HG03175 (cell line): ENCODE data around the gene SYNM.

Experiments
- ATAC-seq: cut with Tn5 transposase; IDR thresholded peaks from one replicate; pipeline ENCODE4 v1.9.1; 2021; ENCODE audit warnings: mild to moderate bottlenecking, moderate library complexity; ENCODE audit not compliant: unreplicated experiment

Gene SYNM

GRCh38 chr15:99121691-99122410 is 17.0 kb downstream of the SYNM start:
- ATAC-seq = no peak

- no peak for ATAC-seq
Measured at GRCh38 chr15:99122831-99123712, 18.2 kb downstream of the SYNM start.

- ATAC-seq = no peak
Measured at GRCh38 chr15:99123713-99124451, 19.0 kb downstream of the SYNM start.

DNA sequence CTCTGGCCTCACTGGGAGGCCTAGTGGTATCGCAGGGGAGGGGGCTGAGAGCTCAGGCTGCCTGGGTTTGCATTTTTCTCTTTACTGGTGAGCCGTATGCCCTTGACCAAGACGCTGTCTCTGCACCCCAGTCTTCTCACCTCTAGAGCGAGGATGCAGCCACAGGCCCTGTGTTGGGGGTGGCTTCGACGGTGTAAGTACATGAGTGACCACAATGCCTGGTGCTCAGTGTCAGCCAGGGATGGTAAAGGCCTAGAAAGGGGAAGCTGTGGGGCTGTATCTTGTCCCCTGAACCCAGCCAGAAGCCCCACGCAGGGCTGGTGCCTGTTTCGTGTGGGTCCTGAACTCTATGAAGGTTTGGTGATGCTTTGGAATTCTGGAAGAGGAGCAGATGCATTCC is 19.8 kb downstream of the SYNM start:
- ATAC-seq = no peak

DNA sequence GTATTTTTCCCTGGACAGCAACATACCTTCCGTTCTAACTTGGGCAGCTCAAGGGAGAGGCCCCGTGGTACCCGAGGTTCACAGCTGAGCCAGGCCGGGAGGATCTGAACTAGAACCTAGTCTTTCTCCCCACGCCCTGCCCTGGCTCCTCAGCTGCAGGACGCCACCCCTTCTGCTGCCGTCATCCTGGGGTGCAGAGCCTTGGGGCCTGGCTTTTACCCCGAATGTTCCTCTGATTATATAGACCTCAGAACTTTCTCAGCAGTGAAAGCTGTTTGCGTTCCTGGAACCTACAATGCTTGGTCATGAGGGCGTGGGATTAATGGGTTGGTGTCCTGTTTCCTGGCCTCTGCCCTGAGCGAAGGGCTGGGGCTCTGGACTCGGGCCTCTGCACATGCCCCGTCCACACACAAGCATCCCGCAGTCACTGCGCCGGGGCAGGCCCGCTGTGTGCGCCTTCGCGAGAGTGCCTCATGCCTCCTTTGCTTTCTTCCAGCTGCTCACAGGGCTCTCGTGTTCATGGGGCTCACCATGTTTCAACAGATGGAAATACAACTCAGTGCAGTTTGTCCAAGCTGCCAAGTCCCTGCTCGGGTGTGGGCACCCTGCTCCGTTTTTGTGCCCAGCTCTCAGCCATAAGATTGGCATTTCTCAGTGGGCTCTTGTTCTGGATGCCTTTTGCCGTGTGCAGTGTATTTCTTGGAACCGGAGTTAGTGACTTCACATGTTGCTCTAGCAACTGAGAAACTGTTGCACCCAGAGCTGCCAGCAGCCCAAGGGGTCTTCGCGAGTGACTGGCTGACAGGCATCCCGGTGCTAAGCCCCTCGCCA is 20.4 kb downstream of the SYNM start:
- ATAC-seq = no peak

GRCh38 chr15:99126131-99126588 is 21.3 kb downstream of the SYNM start:
- ATAC-seq = no peak

DNA sequence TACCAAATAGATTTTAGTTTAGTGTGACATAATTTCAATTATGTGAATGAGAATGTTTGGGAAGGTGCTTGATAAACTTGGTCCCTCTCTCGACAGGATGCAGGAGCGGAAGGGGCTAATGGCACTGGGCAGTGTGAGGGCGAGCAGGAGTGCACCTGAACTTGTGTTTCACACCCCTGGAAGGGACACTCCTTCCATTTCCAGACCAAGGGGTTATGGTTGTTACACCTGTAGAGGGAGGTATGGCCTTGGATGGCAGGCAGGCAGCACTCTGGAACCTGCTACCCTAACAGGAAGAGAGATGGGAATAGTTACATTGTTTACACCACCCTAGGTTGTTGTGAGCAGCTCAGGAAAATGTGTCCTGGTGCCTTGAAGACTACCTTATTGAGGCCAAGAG is 22.1 kb downstream of the SYNM start:
- no peak for ATAC-seq

DNA sequence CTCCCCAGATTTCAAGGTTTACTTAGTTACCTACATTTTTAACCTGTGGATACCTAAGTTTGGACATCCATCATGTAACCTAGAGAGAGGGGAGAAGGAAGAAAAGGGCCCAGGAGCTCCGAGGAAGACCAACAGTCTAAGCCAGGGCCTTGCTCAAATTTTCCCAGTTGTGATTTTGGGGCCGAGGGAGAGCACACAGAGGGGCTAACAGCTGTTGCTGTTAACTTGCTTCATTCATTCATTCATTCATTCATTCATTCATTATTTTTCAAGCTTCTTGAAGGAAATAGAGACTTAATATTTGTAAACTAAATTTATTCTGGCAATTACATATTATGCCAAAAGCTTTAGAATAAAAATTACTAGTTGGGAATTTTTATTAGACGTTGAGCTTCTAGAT is 22.9 kb downstream of the SYNM start:
- ATAC-seq = no peak

DNA sequence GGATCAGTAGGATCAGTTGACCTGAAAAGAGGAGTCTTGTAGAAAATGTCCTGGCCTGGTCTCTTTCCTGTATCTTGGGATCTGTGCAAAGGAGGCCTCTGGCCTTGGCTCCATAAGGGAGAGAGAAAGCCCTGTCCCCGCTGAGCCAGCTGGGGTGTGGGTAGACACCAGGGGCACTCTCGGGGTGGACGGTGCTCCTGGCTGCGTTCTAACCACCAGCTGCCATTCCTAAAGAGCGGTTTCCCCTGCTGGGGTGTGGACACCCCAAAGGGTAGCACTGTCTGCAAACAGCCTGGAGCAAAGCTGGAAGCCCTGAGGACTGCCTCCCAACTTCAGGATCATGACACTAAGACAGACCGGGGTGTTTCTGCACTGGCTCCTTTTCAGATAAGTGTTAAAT is 23.5 kb downstream of the SYNM start:
- ATAC-seq = no peak

- no peak for ATAC-seq
Measured at GRCh38 chr15:99129644-99130043, 24.8 kb downstream of the SYNM start.

- ATAC-seq = no peak
Measured at GRCh38 chr15:99130314-99130713, 25.4 kb downstream of the SYNM start.

- ATAC-seq = no peak
Measured at GRCh38 chr15:99130765-99131440, 26.0 kb downstream of the SYNM start.

GRCh38 chr15:99131441-99132023 is 26.7 kb downstream of the SYNM start:
- no peak for ATAC-seq

DNA sequence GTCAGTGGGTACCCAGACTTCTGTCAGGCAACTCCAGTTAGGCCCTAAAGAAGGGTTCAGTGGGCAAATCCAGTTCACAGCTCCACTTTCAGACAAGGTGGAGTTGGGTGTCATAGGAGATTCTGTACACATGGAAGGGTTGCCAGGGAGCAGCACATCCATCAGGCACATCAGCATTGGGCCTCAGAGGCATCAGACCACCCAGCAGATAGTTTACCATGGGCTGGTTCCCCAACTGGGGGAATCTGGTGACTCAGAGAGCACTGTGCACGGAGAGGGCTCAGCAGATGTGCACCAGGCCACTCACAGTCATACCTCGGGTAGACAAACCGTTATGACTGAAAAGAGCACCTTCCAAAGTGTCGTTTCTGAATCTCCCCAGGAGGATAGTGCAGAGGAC is 27.2 kb downstream of the SYNM start:
- ATAC-seq = no peak

DNA sequence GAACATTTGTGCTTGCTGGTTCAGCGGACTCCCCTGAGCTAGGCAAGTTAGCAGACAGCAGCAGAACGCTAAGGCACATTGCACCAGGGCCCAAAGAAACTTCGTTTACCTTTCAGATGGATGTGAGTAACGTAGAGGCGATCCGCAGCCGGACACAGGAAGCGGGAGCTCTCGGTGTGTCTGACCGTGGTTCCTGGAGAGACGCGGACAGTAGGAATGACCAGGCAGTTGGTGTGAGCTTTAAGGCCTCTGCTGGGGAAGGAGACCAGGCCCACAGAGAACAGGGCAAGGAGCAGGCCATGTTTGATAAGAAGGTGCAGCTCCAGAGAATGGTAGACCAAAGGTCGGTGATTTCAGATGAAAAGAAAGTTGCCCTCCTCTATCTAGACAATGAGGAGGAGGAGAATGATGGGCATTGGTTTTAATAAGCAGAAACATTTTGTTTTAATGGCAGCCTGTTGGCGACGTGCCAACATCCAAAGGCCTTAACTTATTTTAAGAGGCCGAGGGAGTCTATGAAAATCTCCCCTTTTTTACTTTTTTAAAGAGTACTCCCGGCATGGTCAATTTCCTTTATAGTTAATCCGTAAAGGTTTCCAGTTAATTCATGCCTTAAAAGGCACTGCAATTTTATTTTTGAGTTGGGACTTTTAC is 27.9 kb downstream of the SYNM start:
- ATAC-seq = no peak

GRCh38 chr15:99134317-99134821 is 29.5 kb downstream of the SYNM start:
- no peak for ATAC-seq

GRCh38 chr15:99135194-99135593 is 30.3 kb downstream of the SYNM start:
- ATAC-seq = no peak

DNA sequence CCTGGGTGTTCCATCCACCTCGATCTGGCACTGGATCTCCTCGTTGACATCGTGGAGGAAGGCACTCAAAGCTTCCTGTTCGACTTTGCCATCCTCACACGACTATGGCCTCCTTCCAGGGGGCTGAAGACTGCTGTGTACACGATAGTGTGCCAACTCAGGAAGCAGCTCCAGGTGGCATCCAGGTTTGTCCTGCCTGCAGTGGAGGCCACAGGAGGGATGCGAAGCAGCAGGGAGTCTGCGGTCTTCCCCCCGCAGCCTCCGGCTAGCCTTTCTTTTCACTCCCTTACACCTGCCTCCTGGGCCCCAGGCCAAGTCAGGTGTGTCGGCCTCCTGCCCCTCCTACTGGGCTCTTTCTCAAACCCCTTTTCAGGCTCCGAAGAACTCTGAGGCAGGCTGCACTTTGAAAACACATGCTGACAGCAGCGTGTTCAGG is 32.2 kb downstream of the SYNM start:
- ATAC-seq = no peak

- ATAC-seq = no peak
Measured at GRCh38 chr15:99137877-99138276, 33.0 kb downstream of the SYNM start.
